Measurements from ENCODE around the gene TTC3. TPM values are rescaled to one million over a fixed set of nuclear protein-coding genes. Genes with fewer than 3 reads are reported as not detected.
"Not testable (repeated sequence)": the region's sequence is repeated elsewhere in the genome, so short reads cannot be mapped to it uniquely, and the experiment has no call there.

The TTC3 gene
- total RNA-seq, 1 donor from 2014 or later: 339 TPM

DNA sequence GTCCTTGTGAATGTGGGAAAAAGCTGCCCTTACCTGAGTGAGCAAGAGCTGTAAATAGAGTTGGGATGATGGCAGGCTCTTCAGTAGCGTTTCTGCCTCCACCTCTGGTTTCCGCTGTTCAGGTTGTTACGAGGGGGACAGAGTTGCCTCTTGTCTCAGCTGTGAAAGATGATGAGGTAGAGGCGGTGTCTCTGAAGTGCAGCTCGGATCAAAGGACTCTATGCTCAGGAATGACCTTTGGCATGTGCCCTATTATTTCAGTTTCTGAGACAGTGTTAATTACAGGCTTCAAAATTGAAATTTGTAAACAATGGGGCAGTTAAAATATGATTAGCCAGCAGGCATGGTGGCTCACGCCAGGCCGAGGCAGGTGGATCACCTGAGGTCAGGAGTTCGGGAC lies 123.8 kb downstream of the TTC3 start:
- no peak for DNase-seq

DNA sequence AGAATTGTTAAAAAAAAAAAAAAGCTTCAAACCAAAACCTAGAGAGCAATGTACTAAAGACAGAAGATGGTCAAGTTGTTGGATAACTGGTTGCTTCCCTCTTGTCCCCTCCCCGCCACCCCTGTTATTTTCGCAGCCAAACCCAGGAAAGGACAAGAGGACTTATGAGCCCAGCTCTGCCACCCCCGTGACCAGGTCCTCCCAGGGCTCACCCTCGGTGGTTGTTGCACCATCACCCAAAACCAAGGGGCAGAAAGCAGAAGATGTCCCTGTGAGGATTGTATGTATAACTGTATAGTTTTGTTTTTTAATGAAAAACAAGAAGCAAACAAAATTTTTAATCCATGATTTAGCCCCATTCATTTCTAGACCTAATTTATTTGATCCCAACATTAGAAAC lies 124.7 kb downstream of the TTC3 start:
- no peak for DNase-seq

- no peak for DNase-seq
These were observed 126.2 kb downstream of the TTC3 start for GRCh38 chr21:37199057-37199924.

GRCh38 chr21:37200641-37201480 lies 127.8 kb downstream of the TTC3 start:
- DNase-seq: no peak

DNA sequence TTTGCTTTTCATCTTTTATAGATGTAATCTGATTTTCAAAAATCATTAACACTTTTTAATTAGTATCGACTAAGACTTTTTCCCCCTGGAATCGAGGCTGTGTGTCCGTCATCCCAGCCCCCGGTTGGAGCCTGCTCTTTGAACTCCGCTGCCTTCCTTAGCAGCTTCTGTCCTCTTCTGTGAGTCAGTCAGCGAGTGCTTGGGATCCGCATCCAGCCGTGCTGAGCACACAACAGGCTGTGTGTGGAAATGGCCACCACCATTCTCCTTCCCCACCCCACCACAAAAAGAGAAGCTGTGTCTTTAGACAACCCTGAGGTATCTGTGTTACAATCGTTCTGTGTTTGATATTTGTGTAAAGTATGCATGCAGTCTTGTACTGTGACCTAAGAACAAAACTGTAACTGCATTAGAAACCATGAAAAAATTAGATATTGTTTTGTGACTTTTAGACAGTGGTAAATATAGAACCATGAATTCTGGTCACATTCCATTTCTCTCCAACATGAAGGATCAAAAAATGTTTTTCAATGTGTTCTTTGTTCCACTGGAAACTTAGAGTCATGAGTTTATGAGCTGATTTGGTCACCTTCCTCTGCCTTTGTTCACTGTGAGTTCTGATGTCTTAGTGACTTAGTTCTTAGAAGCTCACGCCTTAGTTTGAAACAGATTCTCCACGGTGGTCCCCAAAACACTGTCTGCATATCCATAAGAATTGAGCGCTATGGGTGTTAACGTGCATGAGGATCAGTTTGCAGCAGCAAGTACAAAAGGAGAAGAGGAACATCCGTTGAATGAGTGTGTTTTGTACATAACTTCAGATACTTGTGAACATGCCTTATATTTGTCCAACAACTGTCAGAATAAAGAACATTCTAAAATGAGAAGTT lies 129.4 kb downstream of the TTC3 start:
- no peak for DNase-seq

DNA sequence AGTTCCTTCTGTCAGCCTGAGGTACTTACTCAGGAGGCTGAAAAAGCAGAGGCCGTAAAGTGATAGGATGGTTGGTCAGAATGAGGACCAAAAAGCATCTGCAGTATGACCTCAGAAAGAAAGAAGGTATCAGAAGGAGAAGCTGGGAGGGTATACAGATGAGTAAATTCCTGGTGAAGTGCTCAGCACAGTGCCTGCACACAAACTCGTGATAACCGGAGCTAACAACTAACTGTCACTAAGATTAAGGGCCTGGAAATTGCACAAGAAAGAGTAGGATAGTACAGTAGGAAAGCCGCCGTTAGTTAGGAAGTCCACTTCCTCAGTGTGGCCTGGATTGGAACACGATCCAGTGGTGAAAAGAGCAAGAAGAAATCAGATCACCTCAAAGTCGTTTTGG lies 131.5 kb downstream of the TTC3 start:
- no peak for DNase-seq

DNA sequence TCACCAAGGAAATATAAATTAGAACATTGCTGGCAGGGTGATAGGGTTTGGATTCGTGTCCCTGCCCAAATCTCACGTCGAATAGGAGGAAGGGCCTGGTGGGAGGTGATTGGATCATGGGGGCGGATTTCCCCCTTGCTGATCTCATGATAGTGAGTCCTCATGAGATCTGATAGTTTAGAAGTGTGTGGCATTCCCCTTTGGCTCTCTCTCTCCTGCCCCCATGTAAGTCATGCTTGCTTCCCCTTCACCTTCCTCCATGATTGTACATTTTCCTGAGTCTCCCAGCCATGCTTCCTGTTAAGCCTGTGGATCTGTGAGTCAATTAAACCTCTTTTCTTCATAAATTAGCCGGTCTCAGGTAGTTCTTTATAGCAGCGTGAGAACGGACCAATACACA lies 133.4 kb downstream of the TTC3 start:
- DNase-seq: no peak

- DNase-seq: peak; percentile 45
These were observed 134.5 kb downstream of the TTC3 start for GRCh38 chr21:37207441-37208009.

DNA sequence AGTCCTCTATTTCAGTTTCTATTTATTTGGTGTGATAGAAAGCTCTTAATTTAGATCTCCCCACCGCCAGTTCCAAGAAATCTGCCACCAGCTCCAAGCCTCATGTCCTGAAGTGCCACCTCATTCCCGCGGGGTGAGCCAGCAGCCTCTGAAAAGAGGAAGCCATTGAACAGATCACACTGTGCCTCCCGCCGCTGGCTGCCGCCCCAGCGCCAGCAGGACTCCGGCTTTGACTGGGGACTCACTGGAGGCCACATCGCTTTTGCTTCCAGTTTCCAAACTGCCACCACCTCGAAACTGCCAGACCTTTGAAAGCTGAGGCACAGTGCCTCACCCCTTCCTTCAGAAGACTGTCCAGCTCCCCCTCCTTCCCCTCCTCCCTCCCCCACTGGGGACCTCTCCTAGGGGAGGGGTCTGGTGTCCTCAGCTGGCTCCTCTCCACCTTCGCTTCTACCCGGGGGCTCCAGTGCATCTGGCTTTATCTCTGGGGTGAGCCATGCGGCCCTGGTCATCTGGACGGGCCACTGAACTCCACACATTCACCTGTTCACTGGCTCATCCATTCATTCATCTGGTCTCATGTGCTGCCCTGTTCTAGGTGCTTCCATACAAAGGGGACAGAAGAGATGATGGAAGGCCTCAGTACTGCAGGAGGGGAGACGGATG lies 135.1 kb downstream of the TTC3 start:
- DNase-seq: peak; percentile 45

DNA sequence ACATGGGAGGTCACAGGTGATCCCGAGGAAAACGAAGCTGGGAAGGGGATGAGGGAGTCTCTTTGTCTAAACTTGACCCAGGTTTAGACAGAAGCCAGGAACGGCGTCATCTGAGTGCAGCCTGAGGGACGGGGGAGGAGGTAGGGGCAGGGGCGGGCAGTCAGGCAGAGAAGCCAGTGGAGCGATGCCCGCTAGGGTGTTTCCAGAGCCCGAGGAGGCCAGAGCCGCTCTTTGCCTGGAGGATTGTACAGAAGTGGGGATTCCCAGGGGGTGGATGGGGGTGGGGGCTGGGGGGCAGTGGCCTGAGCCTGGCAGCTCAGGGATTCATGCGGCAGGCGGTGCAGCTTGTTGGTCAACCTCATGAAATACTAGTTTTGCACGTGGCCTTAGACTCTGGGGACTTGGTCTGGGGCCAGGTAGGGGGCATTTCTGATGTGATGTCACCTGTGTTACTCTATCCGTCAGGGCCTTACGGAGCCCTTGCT lies 135.7 kb downstream of the TTC3 start:
- no peak for DNase-seq

DNA sequence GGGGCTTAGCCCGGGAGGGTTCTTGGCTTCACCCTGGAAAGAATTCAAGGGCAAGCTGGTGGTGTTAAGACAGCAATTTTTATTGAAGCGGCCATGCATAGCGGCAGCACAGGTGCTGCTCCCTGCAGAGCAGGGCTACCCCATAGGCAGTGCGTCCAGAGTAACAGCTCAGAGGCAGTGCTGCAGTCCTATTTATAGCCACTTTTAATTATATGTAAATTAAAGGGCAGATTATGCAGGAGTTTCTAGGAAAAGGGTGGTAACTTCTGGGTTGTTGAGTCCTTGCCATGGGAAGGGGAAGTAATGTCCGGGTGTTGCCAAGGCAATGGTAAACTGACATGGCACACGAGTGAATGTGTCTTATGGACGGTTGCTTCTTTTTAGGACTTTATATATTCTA lies 137.1 kb downstream of the TTC3 start:
- DNase-seq: no peak

DNA sequence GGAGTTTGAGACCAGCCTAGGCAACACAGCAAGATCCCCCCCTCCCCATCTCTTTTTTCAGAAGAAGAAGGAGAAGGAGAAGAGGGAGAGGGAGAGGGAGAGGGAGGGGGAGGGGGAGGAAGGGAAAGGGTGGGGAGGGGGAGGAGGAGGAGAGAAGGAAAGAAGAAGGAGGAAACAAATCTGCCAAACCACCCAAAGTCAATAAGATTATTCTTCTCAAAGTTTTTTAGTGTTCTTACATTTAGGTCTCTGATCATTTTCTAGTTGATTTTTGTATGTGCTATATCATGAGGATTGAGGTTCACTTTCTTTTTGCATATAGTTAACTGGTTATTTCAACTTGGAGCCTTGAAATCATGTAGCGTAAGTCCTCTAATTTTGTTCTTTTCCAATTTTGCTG lies 137.7 kb downstream of the TTC3 start:
- no peak for DNase-seq

DNA sequence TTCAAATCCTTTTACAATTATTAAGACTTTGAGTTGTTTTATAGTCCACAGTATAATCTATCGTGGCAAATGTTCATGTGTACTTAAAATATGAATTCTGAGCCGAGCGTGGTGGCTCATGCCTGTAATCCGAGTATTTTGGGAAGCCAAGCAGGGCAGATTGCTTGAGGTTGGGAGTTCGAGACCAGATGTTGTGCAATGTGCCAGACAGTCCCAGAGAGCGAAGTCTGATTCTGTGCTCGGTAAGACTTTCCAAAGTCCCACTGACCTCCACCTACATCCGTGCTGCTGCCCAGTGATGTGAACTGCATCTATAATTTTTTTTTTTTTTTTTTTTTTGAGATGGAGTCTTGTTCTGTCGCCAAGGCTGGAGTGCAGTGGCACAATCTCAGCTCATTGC lies 141.9 kb downstream of the TTC3 start:
- no peak for DNase-seq

GRCh38 chr21:37219761-37220432 lies 146.8 kb downstream of the TTC3 start:
- DNase-seq: no peak

GRCh38 chr21:37220433-37220980 lies 147.5 kb downstream of the TTC3 start:
- peak; percentile 61 for DNase-seq

- DNase-seq: peak; percentile 96
These were observed 148.1 kb downstream of the TTC3 start for GRCh38 chr21:37220981-37221664.

GRCh38 chr21:37222248-37222647 lies 149.2 kb downstream of the TTC3 start:
- DNase-seq: not testable (repeated sequence)

DNA sequence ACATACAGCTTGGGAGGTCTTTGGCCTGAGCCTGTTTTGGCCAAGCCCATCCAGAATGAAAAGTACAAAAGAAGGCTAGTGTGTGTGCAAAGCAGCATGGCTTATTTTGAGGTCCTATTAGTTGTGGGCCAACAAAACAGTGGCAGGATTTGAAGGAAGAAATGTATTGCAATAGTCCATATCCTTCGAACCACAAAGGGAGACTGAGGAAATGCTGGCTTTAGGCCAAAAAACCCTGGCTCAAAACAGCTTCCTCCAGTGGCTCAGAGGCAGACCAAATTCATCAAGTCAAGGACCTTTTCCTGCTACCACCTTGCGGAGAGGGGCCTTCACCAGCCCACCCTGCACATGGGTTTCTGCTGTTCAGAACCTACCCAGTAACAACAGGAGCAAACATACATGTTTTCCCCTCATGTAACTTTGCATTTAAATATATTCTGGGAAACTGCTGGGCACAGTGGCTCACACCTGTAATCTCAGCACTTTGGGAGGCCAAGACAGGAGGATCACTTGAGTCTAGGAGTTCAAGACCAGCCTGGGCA lies 150.8 kb downstream of the TTC3 start:
- no peak for DNase-seq

Measured in tongue (tissue), 2 donors.